Measurements from ENCODE around the gene DGKD. TPM values are rescaled to one million over a fixed set of nuclear protein-coding genes. Genes with fewer than 3 reads are reported as not detected.
"Not testable (repeated sequence)": the region's sequence is repeated elsewhere in the genome, so short reads cannot be mapped to it uniquely, and the experiment has no call there.

DGKD gene
- total RNA-seq, 1 donor from 2014 or later = 58.0 TPM

DNA sequence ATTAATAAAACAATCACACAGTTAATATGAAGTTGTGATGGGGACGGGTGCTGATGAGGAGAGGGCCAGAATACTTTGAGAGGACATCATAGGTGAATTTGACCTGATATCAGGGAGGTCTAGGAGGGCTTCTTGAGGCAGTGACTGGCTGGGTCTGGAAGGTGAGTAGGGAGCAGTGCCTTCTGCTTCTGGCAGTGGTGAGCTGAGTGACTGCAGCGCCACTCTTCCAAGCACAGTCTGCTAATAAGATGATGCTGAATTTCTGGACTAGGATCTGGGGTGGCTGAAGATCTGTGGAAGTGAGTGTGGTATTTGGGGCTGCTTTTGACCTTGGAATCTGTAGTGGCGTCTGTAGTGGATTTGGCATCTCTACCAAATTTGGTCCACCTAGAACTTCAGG lies 5.5 kb downstream of the DGKD start:
- intact Hi-C loops (cut with micrococcal nuclease) = loop anchor here (5.0 to 10.0 kb wide), 2 partner anchors 62 to 805 kb away; partner anchors contain the start of genes EIF4E2 and TIGD1

DNA sequence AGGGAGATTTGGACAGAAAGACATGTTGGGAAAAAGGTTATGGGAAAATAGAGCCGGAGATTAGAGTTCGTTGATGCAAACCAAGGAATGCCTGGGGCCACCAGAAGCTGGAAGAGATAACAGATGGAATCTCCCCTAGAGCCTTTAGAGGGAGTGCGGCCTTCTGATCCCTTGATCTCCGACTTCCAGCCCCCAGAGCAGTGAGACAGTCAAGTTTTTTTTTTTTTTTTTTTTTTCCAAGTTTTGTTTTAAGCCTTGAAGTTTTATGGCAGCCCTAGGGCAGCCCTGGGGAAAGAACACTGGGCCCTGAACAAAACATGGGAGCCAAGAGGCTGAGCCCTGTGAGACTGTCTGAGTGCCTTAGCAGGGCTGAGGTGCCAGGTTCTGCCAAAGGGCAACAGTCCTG lies 6.5 kb downstream of the DGKD start:
- intact Hi-C loops (cut with micrococcal nuclease) = no loop called here

DNA sequence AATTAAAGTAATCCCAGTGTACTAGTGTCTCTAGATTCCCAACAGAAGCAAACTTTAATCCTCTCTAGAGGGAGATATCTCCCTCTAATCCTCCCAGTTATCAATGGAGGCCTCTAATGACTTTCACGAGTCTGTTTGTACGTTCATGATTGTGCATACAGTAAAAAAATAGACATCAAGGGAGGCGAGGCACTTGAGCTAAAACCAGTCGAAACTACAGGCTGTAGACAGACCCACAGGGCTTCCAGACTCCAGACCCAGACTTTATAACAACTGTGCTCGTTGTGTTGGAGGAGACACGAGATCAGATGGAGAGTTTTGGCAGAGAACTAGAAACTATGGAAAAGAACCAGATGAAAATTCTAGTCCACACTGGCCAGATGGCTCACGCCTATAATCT lies 7.0 kb downstream of the DGKD start:
- intact Hi-C loops (cut with micrococcal nuclease) = no loop called here

DNA sequence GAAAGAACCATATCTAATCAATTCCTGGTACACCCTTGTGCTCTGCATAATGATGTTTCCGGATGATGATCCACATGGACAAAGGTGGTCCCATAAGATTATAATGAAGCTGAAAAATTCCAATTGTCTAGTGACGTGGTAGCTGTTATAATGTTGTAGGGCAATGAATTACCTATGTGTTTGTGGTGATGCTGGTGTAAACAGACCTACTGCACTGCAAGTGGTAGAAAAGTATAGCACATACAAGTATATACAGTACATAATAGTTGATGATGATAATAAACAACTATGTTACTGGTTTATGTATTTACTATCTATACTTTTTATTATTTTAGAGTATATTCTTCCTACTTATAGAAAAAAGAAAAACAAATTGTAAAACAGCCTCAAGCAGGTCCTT lies 8.4 kb downstream of the DGKD start:
- intact Hi-C loops (cut with micrococcal nuclease) = no loop called here

DNA sequence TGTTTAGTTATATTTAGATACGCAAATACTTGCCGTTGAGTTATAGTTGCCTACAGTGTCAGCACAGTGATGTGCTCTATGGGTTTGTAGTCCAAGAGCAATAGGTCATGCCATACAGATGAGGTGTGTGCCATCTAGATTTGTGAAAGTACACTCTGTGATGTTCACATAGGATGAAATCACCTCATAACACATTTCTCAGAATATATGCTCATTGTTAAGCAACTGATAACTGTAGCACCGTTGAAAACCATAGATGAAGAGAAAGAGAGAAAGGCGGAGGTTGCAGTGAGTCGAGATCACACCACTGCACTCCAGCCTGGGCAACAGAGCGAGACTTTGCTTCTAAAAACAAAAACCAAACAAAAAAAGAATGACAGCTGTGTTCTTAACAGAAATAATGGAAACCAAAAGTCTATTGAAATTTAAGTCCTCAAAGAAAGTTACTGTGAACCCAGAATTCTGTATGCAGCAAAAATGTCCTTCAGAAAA lies 9.5 kb downstream of the DGKD start:
- intact Hi-C loops (cut with micrococcal nuclease) = no loop called here

DNA sequence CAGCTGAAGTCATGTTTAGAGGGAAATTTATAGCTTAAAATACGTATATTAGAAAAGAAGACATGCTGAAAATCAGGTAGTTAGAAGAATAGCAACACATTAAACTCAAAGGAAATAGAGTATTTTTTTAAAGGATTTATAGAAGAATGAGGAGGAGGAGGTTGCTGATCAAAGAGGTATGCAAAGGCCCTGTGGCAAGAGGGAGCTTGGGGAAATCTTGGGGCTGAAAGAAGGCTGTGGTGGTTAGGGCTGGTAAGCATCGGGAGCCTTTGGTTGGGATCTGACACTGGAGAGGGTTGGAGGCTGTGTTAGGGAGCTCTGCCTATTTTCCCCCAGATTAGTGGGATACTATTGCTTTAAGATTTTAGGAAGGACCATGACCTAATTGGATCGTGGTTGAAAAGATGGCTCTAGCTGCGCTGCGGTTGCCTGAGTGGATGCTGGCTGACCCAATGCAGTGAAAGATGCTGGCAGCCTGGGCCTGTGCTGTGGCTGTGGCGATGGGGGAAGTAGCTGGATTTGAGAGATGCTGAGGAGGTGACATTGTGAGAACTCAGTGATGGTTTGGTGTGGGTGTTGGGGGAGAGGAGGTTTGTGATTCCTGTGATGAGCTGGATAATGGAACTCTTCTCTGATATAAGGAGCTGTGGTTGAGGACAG lies 11.7 kb downstream of the DGKD start:
- intact Hi-C loops (cut with micrococcal nuclease) = no loop called here

DNA sequence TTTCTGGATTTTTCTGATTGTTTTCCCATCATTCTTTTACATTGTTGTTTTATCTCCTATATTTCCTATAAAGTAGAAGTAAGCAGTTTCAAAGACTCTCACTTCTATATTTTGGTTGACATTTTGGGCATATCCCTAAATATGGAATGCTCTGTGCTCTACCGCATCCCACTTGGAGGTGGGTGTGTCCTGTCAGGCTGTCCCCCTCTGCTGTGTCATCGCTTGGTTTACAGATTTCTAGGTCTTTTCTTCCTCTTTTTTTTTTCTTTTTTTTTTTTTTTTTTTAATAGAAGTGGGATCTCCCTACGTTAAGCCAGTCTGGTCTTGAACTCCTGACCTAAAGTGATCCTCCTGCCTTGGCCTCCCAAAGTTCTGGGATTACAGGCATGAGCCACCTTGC lies 13.3 kb downstream of the DGKD start:
- intact Hi-C loops (cut with micrococcal nuclease) = no loop called here

DNA sequence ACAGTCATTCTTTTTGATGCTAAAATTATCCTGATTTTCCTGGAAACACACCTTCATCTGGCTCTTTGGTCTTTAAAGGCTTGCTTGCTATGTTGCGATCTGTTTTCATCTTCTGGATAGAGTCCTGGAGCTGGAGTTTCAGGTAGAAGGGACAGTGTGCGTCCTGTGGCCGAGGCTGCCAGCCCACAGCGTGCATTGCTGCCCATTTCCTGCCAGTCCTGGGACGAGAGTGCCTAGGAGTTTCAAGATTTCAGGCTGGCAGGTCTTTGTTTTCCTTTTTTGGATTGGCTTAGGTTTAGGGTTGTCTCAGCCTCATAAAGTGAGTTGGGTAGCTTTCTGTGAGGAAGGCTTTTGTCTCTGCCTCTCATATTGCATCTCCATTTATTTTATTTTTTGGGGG lies 14.5 kb downstream of the DGKD start:
- intact Hi-C loops (cut with micrococcal nuclease) = no loop called here

DNA sequence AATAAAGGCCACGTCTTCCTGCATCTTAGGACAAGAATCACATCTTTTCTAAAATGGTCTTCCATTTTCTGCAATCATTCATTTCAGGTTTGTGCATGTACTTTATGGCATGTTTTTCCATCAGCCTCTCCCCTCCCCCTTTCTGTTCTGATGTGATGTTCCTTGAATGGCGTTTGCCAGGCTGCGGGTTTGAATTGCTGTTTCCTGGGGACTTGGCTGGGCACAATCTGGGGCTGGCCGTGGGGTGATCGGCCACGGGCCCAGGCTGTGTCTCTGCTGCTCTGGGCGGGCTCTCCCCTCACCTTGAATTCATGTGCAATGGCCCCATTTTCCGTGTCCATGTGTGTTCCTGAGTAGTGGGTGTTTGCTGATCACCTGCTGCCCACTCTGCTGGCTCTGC lies 15.2 kb downstream of the DGKD start:
- intact Hi-C loops (cut with micrococcal nuclease) = no loop called here

DNA sequence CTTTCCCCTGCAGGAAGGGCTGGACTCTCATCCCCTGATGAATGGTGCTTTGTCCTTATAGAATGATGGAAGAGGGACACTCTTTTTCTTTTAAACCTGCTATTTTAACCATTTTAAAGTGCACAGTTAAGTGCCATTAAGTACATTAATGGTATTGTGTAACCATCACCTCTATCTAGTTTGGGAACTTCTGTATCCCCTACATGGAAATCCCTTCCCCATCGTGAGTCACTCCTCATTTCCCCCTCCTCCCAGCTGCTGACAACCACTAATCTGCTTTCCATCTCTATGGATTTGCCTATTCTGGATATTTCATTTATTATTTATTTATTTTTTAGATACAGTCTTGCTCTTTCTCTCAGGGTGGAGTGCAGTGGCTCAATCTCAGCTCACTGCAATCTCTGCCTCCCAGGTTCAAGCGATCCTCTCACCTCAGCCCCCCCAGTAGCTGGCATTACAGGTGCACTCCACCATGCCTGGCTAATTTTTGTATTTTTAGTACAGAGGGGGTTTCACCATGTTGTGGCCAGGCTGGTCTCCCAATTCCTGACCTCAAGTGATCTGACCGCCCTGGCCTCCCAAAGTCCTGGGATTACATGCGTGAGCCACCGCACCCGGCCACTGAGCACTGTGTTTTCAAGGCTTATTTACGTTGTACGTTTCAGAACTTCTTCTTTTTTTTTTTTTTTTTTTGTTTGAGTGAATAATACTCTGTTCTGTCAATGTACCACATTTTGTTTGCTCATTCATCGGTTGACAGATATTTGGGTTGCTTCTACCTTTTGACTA lies 15.8 kb downstream of the DGKD start:
- intact Hi-C loops (cut with micrococcal nuclease) = no loop called here

DNA sequence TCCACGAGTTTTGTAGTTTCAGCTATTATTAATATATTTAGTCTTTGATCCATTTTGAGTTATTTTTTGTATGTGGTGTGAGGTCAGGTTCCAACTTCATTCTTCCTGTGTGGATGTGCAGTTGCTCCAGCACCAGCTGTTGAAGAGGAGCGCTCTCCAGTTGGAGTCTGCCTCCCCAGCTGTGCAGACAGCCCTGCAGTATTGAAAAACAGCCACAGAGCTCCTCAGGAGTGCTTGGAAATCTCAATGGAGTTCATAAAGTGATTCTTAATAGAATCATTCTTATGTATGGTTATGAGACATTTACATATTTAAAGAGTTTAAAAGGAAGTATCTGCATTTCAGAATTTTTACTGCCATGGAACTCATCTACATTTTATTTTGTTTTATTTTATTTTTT lies 17.3 kb downstream of the DGKD start:
- intact Hi-C loops (cut with micrococcal nuclease) = no loop called here

DNA sequence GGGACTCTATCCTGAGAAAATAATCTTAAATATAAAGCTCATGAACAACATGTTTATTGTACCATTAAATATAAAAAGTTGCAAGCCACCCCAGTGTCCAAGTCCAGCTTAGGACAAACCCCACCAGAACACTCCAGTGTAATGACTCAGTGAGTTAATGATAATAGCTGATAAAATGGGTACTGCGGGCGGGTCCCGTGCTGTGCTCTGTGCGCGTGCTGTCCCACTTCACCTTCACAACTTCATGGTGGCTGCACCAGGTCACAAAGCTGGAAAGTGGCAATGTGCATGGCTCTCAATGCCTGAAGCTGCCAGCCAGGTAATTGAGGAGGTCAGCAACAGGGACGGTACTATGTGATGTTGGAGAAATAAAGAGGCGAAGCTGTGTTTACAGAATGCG lies 18.6 kb downstream of the DGKD start:
- intact Hi-C loops (cut with micrococcal nuclease) = no loop called here

DNA sequence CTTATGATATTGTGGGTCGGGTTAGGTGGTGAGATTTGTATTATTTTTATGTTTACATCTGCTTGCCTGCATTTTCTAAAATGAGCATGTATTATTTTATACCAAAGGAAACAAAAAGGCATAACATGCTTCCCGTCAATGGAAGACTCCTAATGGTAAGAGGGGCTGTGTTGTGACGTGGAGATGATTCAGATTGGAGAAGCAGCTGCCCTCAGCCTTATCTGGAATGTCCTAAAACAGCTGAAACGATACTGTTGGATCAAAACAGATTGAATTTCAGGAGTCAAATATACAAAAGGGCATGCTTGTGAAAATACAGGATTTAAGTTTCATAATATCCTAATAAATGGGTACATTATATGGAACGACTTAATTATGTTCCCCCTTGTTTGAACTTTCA lies 19.0 kb downstream of the DGKD start:
- intact Hi-C loops (cut with micrococcal nuclease) = no loop called here

DNA sequence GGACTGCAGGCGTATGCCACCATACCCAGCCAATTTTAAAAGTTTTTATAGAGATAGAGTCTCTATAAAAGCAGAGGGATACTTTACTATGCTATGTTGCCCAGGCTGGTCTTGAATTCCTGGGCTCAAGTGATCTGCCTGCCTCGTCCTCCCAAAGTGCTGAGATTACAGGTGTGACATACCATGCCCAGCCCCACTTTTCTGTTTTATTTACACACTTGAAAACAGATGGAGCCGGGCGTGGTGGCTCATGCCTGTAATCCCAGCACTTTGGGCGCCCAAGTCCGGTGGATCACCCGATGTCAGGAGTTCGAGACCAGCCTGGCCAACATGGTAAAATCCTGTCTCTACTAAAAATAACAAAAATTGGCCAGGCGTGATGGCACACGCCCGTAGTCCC lies 20.5 kb downstream of the DGKD start:
- intact Hi-C loops (cut with micrococcal nuclease) = not testable (repeated sequence)

DNA sequence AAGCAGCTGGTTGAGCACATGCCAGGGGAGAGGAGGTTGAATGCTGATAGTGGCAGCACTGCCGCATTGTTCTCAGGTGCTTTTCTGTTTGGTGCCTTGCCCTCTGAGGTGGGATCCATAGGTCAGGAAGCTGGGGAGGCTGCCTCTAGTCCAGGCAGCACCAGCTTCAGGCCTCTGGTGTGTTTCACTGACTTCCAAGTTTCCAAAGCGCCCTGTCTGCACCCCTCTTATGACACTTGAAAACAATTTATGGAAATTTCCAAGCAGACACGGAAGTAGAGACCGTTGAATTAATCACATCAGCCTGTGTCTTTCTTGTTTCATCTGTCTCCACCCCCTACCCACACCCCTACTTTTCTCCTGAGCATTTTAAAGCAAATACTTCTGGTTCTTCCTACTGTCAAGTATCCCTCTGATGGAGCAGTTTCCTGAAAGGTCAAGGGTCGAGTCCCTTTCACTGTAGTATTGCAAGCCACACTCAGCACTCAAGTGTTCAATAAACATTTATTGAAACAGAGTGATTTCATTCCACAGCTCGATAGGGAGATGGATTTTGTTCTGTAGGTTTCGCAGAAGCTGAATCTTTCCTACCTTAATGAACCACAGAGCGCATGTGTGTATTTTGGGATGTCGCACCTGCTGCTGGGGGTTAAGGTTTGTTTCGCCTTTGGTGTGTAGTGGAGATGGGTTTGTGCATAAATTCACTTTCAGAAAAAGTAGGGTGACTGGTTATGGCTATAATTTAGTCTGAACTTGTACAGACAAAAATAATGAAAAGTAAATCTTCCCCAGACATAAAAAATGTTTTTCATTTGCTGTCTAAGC lies 21.4 kb downstream of the DGKD start:
- intact Hi-C loops (cut with micrococcal nuclease) = no loop called here

DNA sequence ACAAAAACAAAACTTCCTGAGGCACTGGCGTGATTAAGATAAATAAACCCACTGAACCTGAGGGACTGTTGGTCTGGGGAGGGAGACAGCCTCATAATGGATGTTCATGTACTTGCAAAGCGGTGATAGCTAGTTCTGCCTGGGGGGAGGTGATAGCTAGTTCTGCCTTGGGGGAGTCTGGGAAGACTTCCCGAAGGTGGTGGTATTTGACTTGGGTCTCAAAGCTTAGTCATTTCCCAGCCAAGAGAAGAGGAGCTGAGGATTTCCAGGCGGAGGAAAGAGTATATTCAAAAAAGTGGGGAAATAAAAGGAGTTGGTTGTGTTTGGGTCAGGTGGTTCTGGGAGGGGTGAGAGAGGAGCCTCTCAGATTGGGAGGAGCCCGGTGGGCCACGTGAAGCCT lies 24.7 kb downstream of the DGKD start:
- intact Hi-C loops (cut with micrococcal nuclease) = no loop called here

DNA sequence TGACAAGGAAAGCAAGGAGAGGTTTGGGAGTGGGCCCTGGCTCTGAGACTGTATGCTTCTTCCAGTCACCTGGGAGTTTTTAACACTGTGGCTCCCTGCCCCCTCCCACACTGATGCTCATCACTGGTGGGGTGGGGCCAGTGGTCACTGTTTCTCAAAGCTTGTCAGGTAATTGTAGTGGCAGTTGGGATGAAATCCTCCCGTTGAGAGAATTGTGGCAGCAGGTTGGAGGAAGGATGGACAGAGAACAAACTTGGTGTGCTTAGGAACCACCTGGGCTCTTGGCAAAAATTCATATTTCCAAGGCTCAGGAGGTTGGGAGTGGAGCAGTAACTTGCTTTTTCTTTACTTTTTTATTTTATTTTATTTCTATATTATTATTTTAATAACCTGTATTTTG lies 25.1 kb downstream of the DGKD start:
- intact Hi-C loops (cut with micrococcal nuclease) = no loop called here

DNA sequence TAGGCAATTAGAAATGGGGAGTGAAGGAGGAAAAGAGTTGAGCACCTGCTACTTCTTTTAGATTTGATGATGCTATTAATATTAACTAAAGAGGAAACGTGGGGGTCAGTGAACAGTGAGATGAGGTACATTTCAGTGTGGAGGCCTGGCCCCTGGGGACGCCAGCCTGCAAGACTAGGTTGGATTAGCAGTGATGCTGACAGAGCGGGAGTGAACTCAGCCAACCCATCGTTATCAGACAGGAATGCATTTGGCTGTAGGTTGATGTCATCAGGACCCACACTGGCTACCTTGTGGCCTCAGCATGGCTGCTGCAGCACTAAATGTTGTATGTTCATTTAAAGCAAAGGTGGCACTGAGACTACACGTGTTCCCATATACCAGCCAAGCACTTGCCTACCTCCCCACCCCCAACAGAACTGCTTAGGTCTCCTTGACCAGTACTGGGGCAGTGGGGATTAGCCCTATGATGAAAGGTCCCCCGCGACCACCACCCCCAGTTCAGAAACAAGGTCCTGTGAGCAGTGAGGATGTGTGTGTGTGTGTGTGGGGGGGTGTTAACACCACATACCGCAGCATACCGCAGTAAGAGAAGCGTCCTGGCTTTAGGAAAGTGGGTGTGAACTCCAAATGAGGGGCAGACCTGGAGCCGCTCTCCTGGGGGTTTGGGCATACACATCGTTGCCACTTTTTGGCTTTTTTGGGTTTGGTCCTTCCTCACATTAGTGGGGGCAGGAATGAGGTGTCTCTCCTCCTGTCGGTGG lies 26.0 kb downstream of the DGKD start:
- intact Hi-C loops (cut with micrococcal nuclease) = no loop called here

DNA sequence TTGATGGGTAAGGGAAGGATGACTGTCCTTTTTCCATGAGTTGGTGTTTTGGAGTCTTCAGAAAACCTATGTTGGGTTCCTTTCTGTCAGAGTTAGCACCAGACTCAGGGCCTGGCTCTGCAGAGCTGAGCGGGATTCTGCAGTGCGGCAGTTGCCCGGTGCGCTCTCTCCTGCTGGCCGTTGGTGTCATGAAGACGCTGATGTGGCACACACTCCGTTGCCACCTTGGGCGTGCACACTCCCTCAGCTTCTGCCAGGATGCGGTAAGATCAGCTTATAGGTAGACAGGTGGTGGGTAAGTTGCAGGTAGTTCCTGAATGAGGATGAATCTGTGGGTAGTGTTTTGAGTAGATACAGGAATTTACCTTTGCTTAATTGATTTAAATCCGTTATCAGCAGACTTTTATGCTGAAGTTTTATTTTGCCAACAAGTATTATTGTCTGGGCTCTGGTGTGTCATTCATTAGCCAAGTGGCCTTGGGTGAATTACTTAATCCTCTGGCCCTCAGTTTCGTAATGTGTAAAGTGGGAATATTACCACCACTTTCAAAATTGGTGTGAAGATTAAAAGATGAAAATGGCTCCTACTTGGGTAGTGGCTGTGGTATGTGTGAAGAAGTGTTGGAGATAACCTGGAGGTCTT lies 26.8 kb downstream of the DGKD start:
- intact Hi-C loops (cut with micrococcal nuclease) = no loop called here

DNA sequence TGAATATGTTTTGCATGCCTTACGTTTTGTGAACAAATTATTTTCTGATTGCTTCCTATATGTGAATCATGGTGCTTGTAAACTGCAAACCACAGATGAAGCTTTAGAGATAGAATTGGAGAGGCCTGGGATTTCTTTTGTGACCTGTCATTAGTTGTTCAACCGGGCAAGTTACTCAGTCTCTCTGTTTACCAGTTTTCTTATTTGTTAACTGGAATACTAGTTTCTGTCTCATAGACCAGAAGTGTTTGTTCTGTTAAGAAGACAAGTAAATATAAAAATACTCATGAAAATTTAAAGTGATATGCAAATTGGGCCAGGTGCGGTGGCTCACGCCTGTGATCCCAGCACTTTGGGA lies 27.3 kb downstream of the DGKD start:
- intact Hi-C loops (cut with micrococcal nuclease) = no loop called here

DNA sequence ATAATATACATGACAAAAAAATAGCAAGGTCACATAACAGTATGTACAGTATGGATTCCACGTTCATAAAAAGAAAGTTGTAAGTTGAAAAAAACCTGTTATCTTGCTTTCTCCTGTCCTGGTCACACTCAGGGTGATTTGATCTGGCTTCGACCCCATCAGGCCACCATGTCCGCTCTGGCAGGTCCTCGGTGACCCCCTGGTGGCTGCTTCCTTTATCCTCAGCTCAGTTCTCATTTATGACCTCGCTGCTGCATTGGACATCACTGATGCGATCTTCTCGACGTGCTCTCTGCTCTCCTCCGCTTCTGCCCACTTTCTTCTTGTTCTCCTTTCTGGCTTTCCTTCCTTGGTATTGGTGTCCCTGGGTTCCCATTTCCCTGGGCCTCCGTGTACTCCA lies 29.7 kb downstream of the DGKD start:
- intact Hi-C loops (cut with micrococcal nuclease) = no loop called here
